ENCODE data around the gene QARS1.

Gene QARS1

DNA sequence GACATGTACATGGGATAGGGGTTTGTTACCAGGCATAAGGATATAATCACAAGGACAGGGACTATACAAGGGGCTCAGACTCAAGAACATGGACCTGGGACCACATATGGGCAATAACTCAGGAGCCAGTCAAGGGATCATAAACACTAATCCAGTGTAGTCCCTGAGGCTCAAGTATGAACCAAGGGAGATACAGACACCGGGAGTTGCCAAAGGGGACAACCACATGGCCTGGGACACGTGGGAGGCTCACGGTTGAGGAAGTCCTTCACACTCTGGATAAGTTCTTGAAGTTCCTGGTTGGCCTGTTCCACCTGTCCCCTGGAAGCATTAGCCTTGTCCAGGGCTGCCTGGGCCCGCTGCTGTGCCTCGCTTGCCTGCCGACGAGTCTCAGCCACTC is 17.9 kb upstream of the QARS1 start:
- Mint-ChIP-seq H3K4me3 (peak overlapping the region; percentile 88 to 95 (median 93)), H3K27ac (peak overlapping the region; percentile 18 to 97 (median 70)), H3K27me3 (ENCODE audit: low read depth) (no peaks in the 10 kb centered on the region), H3K36me3 (ENCODE audit: low read depth) (peaks cover 34% of the 10 kb centered on the region), H3K9me3 (no peaks in the 10 kb centered on the region), H3K4me1 (no peaks in the 10 kb centered on the region)
- TF ChIP-seq, protein P1, sequence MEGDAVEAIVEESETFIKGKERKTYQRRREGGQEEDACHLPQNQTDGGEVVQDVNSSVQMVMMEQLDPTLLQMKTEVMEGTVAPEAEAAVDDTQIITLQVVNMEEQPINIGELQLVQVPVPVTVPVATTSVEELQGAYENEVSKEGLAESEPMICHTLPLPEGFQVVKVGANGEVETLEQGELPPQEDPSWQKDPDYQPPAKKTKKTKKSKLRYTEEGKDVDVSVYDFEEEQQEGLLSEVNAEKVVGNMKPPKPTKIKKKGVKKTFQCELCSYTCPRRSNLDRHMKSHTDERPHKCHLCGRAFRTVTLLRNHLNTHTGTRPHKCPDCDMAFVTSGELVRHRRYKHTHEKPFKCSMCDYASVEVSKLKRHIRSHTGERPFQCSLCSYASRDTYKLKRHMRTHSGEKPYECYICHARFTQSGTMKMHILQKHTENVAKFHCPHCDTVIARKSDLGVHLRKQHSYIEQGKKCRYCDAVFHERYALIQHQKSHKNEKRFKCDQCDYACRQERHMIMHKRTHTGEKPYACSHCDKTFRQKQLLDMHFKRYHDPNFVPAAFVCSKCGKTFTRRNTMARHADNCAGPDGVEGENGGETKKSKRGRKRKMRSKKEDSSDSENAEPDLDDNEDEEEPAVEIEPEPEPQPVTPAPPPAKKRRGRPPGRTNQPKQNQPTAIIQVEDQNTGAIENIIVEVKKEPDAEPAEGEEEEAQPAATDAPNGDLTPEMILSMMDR (IDR thresholded peaks at IDR 0.05; ENCODE audit: unreplicated experiment in 3 of 3) = no peak

DNA sequence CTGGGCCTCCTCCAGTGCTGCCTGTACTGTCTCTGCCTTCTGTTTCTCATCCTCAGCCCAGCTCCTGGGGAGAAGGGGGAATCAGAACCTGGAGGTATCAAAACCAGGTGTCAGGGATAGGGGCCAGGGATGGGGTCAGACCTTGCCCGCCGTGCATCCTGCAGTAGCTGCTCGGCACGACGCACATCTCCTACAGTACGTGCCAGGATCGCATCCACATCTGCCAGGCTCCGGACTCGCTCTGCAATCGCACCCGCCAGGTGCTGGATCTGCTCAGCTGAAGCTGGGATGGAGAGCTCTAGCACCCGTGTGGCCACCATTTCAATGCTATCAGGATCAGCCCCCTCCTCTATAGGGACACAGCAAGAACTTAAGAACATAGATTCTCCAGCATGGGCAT is 17.5 kb upstream of the QARS1 start:
- no peaks in the 10 kb centered on the region for H3K27me3 Mint-ChIP-seq (ENCODE audit: low read depth)
- no peaks in the 10 kb centered on the region for H3K9me3 Mint-ChIP-seq
- H3K36me3 Mint-ChIP-seq (ENCODE audit: low read depth) = peaks cover 37% of the 10 kb centered on the region
- TF ChIP-seq, protein P1 (IDR thresholded peaks at IDR 0.05; ENCODE audit: unreplicated experiment in 3 of 3) = no peak
- H3K27ac Mint-ChIP-seq = peak overlapping the region; percentile 18 to 97 (median 70)
- H3K4me3 Mint-ChIP-seq = peak overlapping the region; percentile 88 to 95 (median 93)
- H3K4me1 Mint-ChIP-seq = no peaks in the 10 kb centered on the region

DNA sequence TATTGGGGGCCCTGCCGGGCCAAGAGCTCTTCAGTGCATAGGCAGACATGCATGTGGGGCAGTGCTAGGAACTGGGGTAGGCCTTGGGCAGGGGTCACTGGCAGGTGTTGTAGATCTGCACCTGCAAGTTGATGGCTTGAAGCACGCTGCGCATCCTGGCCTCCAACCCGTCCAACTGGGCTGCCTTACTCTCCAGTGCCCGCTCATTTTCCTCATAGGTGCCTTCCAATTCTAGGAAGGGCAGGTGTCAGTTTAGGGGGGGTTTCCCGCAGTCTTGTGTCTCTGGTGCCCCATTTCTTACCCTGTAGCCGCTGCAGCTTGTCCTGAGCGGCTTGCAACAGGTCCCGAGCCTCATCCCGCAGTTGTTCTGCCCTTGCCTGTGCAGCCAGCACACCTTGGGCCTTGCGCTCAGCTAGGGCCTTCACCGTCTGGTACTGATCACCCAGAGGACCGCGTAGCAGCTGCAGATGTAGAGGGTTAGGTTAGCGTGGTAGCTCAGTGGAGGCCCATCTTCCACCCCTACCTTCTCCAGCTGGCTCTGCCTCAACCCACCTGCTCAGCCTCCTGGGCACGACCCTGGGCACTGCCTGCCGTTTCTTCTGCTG is 16.7 kb upstream of the QARS1 start:
- Mint-ChIP-seq H3K4me1 (no peaks in the 10 kb centered on the region), H3K36me3 (ENCODE audit: low read depth) (peaks cover 37% of the 10 kb centered on the region), H3K27me3 (ENCODE audit: low read depth) (no peaks in the 10 kb centered on the region), H3K4me3 (peak overlapping the region; percentile 88 to 95 (median 93)), H3K9me3 (no peaks in the 10 kb centered on the region), H3K27ac (peak overlapping the region; percentile 70 to 97 (median 72))
- TF ChIP-seq, protein P1 (IDR thresholded peaks at IDR 0.05; ENCODE audit: unreplicated experiment in 3 of 3) = no peak

- H3K4me1 Mint-ChIP-seq = no peaks in the 10 kb centered on the region
- H3K9me3 Mint-ChIP-seq = no peaks in the 10 kb centered on the region
- H3K27me3 Mint-ChIP-seq (ENCODE audit: low read depth) = no peaks in the 10 kb centered on the region
- TF ChIP-seq, protein P1 (IDR thresholded peaks at IDR 0.05; ENCODE audit: unreplicated experiment in 3 of 3) = no peak
- H3K27ac Mint-ChIP-seq = peak within 1 kb of the TSS; percentile 88 to 97 (median 92)
- peaks cover 41% of the 10 kb centered on the region for H3K36me3 Mint-ChIP-seq (ENCODE audit: low read depth)
- H3K4me3 Mint-ChIP-seq = peak within 1 kb of the TSS; percentile 88 to 95 (median 93)
Measured at GRCh38 chr3:49120438-49121131, 16.0 kb upstream of the QARS1 start, which contains the start of gene USP19. Gene USP19, minus strand, starts transcription at chr3:49120823. Its CDS starts 1,678 bp downstream, at chr3:49119145.

DNA sequence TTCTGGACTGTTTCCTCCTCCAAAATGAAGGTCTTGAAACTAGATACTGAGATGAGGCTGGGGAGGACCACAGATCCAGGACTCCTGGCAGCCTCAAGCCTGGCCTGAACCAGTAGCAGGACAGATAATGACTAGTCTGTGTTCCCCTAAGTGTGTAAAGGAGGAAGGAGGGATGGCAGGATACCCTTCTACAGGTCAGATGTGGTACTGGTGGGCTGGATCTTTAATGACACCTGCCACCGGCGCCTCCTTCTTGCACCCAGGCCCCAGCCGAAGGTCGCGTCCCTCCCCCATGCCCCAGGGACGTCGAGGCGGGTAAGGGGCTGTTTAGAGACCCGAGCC is 15.5 kb upstream of the QARS1 start:
- Mint-ChIP-seq H3K27me3 (ENCODE audit: low read depth) (no peaks in the 10 kb centered on the region), H3K9me3 (no peaks in the 10 kb centered on the region), H3K4me1 (no peaks in the 10 kb centered on the region), H3K4me3 (peak overlapping the region; percentile 88 to 95 (median 93)), H3K27ac (peak overlapping the region; percentile 88 to 97 (median 92)), H3K36me3 (ENCODE audit: low read depth) (peaks cover 41% of the 10 kb centered on the region)
- TF ChIP-seq, protein P1 (IDR thresholded peaks at IDR 0.05; ENCODE audit: unreplicated experiment in 3 of 3) = no peak

Data from nephron (organoid).